Measurements from ENCODE around the gene NYNRIN.
"Not testable (repeated sequence)": the region's sequence is repeated elsewhere in the genome, so short reads cannot be mapped to it uniquely, and the experiment has no call there.

NYNRIN gene

DNA sequence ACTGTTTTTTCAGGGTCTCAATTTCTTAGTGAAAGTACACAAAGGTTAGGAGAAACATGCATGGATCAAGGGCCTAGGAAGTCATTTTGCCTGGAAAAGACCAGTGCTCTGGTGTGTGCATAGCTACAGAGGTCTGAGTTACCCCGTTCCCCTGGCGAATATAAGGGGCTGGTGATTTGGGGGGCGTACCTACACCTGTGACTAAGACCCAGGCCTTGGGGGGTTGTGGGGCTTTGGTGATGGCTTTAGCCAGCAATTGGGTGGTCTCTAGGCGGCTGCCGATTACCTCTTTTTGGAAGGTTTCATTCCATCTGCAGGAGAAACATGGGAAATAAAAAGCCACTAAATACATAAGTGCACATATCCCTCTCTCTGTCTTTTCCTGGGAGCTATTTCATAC, 42.7 kb downstream of the NYNRIN start:
- DNase-seq (ENCODE audit: low read depth), result no peak
- H3K4me3 ChIP-seq (ENCODE audit: control insufficient read depth, low read depth, low read length), result peak overlapping the region; percentile 98
- TF ChIP-seq, protein P1, sequence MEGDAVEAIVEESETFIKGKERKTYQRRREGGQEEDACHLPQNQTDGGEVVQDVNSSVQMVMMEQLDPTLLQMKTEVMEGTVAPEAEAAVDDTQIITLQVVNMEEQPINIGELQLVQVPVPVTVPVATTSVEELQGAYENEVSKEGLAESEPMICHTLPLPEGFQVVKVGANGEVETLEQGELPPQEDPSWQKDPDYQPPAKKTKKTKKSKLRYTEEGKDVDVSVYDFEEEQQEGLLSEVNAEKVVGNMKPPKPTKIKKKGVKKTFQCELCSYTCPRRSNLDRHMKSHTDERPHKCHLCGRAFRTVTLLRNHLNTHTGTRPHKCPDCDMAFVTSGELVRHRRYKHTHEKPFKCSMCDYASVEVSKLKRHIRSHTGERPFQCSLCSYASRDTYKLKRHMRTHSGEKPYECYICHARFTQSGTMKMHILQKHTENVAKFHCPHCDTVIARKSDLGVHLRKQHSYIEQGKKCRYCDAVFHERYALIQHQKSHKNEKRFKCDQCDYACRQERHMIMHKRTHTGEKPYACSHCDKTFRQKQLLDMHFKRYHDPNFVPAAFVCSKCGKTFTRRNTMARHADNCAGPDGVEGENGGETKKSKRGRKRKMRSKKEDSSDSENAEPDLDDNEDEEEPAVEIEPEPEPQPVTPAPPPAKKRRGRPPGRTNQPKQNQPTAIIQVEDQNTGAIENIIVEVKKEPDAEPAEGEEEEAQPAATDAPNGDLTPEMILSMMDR (conservative IDR thresholded peaks at IDR 0.05; ENCODE audit: control insufficient read depth, insufficient read depth, low read depth, low read length), result no peak

- DNase-seq (ENCODE audit: low read depth), result peak; percentile 68
- peak overlapping the region; percentile 98 for H3K4me3 ChIP-seq (ENCODE audit: control insufficient read depth, low read depth, low read length)
- TF ChIP-seq, protein P1 (conservative IDR thresholded peaks at IDR 0.05; ENCODE audit: control insufficient read depth, insufficient read depth, low read depth, low read length), result no peak
Observed at GRCh38 chr14:24441904-24442239, 43.1 kb downstream of the NYNRIN start.

- DNase-seq (ENCODE audit: low read depth), result peak; percentile 99
- TF ChIP-seq, protein P1 (conservative IDR thresholded peaks at IDR 0.05; ENCODE audit: control insufficient read depth, insufficient read depth, low read depth, low read length), result no peak
- peak within 1 kb of the TSS; percentile 98 for H3K4me3 ChIP-seq (ENCODE audit: control insufficient read depth, low read depth, low read length)
Observed at GRCh38 chr14:24442240-24443052, 43.6 kb downstream of the NYNRIN start, which contains the start of gene SDR39U1. Gene SDR39U1 (minus strand): TSS chr14:24442776. CDS start chr14:24442769, 7 bp downstream.

DNA sequence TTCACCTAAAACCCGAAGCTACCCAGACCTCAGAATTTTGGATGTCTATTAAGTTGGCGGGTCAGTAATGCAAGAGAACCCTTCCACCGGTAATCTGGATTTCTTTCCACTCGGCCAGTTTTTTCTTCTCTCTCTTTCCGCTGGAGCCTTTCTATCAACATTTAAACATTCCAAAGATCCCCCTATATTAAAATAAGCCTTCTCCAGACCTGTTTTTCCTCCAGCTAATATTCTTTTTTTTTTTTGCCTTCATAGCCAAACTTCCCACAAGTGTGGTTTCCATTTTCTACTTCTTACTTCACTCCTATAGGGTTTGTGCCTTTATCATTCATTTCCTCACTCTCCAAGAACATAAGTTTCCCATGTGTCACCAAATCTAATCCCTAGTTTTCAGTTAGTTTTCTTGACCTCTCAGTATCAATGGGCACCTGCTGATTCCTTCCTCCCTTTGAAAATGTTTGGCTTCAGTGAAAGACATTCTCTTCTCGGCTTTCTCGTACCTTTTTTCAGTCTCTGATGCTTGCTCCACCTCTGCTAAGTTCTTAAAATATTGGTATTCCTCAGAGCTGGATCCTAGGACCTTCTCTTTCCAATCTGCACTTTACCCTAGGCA, 44.4 kb downstream of the NYNRIN start:
- no peak for DNase-seq (ENCODE audit: low read depth)
- H3K4me3 ChIP-seq (ENCODE audit: control insufficient read depth, low read depth, low read length), result peak overlapping the region; percentile 98
- TF ChIP-seq, protein P1 (conservative IDR thresholded peaks at IDR 0.05; ENCODE audit: control insufficient read depth, insufficient read depth, low read depth, low read length), result no peak

GRCh38 chr14:24450828-24451227, 52.0 kb downstream of the NYNRIN start:
- not testable (repeated sequence) for DNase-seq (ENCODE audit: low read depth); H3K4me3 ChIP-seq (ENCODE audit: control insufficient read depth, low read depth, low read length)

GRCh38 chr14:24456980-24457379, 58.2 kb downstream of the NYNRIN start:
- DNase-seq (ENCODE audit: low read depth), result no peak
- H3K4me3 ChIP-seq (ENCODE audit: control insufficient read depth, low read depth, low read length), result no peak overlapping the region
- TF ChIP-seq, protein P1 (conservative IDR thresholded peaks at IDR 0.05; ENCODE audit: control insufficient read depth, insufficient read depth, low read depth, low read length), result no peak

- no peak overlapping the region for H3K4me3 ChIP-seq (ENCODE audit: control insufficient read depth, low read depth, low read length)
- DNase-seq (ENCODE audit: low read depth), result no peak
- TF ChIP-seq, protein P1 (conservative IDR thresholded peaks at IDR 0.05; ENCODE audit: control insufficient read depth, insufficient read depth, low read depth, low read length), result no peak
Observed at GRCh38 chr14:24458736-24459135, 59.9 kb downstream of the NYNRIN start.

Measured in fibroblast of mammary gland (primary cell).